ENCODE measurements around the gene BTBD19. TPM values are rescaled to one million over a fixed set of nuclear protein-coding genes. Genes with fewer than 3 reads are reported as not detected.

Gene BTBD19
- total and polyA plus RNA-seq, 9 of the 15 experiments (the other 6 are each of a cell fraction or from before 2014, with no cell fraction given), result 0.22 to 2.0 (median 0.95) TPM

GRCh38 chr1:44820328-44821239 lies 12.3 kb downstream of the BTBD19 start (continued):
- TF ChIP-seq, protein P1, sequence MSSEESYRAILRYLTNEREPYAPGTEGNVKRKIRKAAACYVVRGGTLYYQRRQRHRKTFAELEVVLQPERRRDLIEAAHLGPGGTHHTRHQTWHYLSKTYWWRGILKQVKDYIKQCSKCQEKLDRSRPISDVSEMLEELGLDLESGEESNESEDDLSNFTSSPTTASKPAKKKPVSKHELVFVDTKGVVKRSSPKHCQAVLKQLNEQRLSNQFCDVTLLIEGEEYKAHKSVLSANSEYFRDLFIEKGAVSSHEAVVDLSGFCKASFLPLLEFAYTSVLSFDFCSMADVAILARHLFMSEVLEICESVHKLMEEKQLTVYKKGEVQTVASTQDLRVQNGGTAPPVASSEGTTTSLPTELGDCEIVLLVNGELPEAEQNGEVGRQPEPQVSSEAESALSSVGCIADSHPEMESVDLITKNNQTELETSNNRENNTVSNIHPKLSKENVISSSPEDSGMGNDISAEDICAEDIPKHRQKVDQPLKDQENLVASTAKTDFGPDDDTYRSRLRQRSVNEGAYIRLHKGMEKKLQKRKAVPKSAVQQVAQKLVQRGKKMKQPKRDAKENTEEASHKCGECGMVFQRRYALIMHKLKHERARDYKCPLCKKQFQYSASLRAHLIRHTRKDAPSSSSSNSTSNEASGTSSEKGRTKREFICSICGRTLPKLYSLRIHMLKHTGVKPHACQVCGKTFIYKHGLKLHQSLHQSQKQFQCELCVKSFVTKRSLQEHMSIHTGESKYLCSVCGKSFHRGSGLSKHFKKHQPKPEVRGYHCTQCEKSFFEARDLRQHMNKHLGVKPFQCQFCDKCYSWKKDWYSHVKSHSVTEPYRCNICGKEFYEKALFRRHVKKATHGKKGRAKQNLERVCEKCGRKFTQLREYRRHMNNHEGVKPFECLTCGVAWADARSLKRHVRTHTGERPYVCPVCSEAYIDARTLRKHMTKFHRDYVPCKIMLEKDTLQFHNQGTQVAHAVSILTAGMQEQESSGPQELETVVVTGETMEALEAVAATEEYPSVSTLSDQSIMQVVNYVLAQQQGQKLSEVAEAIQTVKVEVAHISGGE (CRISPR knock-in tag; IDR thresholded peaks at IDR 0.05), result 0 out of 6 replicates have a peak, but pooled peaks of 1 of the 3 experiments have one; percentile 17
- TF ChIP-seq BRCA1 (IDR thresholded peaks at IDR 0.05) (no peak), BRCA1 (CRISPR knock-in tag; IDR thresholded peaks at IDR 0.05) (0 out of 2 replicates have a peak, but pooled peaks have one; percentile 56), PML (IDR thresholded peaks at IDR 0.05; ENCODE audit: low read length) (no peak), ZNF311 (CRISPR knock-in tag; IDR thresholded peaks at IDR 0.05) (no peak), RCOR1 (IDR thresholded peaks at IDR 0.05; ENCODE audit: borderline replicate concordance in 1 of 2, low read depth in 2 of 2, low read length in 2 of 2) (no peak), ZNF263 (CRISPR knock-in tag; IDR thresholded peaks at IDR 0.05; ENCODE audit: borderline replicate concordance) (0 out of 2 replicates have a peak, but pooled peaks have one; percentile 9), ZBTB2 (IDR thresholded peaks at IDR 0.05) (peak; percentile 65), MYNN (IDR thresholded peaks at IDR 0.05) (0 out of 2 replicates have a peak, but pooled peaks have one; percentile 6), MYNN (CRISPR knock-in tag; IDR thresholded peaks at IDR 0.05) (no peak), HSF4 (CRISPR knock-in tag; IDR thresholded peaks at IDR 0.05; ENCODE audit: borderline replicate concordance) (peak; percentile 19; the same call in 1 of the 2 replicates), SMAD4 (CRISPR knock-in tag; conservative IDR thresholded peaks at IDR 0.05) (peak; percentile 42; the same call in 1 of the 2 replicates), HDAC1 (IDR thresholded peaks at IDR 0.05) (peak in 1 of 2 experiments; percentile 23; a peak in 1 of 4 replicates), ZNF143 (CRISPR knock-in tag; IDR thresholded peaks at IDR 0.05) (peak; percentile 67), POLR2A (conservative IDR thresholded peaks at IDR 0.05) (no peak), NFRKB (IDR thresholded peaks at IDR 0.05; ENCODE audit: low read depth) (peak; percentile 67; the same call in 1 of the 2 replicates), NFIC (IDR thresholded peaks at IDR 0.05) (peak; percentile 61), NR2C2 (CRISPR knock-in tag; IDR thresholded peaks at IDR 0.05) (0 out of 2 replicates have a peak, but pooled peaks have one; percentile 15), NR2C2 (tag; IDR thresholded peaks at IDR 0.05) (no peak; the same call in none of the 2 replicates), HDAC8 (tag; IDR thresholded peaks at IDR 0.05) (peak; percentile 73; the same call in 1 of the 2 replicates), POLR2G (IDR thresholded peaks at IDR 0.05; ENCODE audit: low read depth, low read length) (0 out of 2 replicates have a peak, but pooled peaks have one; percentile 72)
- TF ChIP-seq, protein P2, sequence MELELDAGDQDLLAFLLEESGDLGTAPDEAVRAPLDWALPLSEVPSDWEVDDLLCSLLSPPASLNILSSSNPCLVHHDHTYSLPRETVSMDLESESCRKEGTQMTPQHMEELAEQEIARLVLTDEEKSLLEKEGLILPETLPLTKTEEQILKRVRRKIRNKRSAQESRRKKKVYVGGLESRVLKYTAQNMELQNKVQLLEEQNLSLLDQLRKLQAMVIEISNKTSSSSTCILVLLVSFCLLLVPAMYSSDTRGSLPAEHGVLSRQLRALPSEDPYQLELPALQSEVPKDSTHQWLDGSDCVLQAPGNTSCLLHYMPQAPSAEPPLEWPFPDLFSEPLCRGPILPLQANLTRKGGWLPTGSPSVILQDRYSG (tag; conservative IDR thresholded peaks at IDR 0.05; ENCODE audit: low read depth), result peak; percentile 69; the same call in 1 of the 2 replicates

Data from K562 (cell line).